Upper lobe of left lung (tissue), 4 donors: ENCODE results near the gene SPTLC3.
"Not testable (repeated sequence)": the region's sequence is repeated elsewhere in the genome, so short reads cannot be mapped to it uniquely, and the experiment has no call there.

ENCODE experiments used
- POLR2A ChIP-seq, 4 donors: fragments of 450-650 bp; IDR thresholded peaks; one replicate each; pipeline ENCODE4 v1.5.1; 2016 to 2017; ENCODE audit warnings: antibody characterized with exemption in 4 of 4, mild to moderate bottlenecking in 2 of 4
- POLR2AphosphoS5 ChIP-seq, 2 donors: sonication (generic); formaldehyde crosslinking; IDR thresholded peaks; one replicate each; pipeline ENCODE4 v1.5.1; 2017; ENCODE audit warnings: antibody characterized with exemption in 2 of 2

GRCh38 chr20:12979713-12980112, 29.1 kb upstream of the SPTLC3 start:
- not testable (repeated sequence) for TF ChIP-seq POLR2A, POLR2AphosphoS5 (IDR thresholded peaks at IDR 0.05)
